Stimulated activated naive CD8-positive, alpha-beta T cell treated with anti-CD3 and anti-CD28 coated beads, Interleukin-15, amount 100 ng/mL, for 72 hours (primary cell): ENCODE results near the gene ARRDC3.

Experiments
- ATAC-seq: fragments of 150-1000 bp; cut with Tn5 transposase; 2 replicates; pipeline ENCODE4 v1.10.0; 2021; ENCODE audit warnings: mild to moderate bottlenecking, moderate library complexity
- DNase-seq, 2 donors: peaks; one replicate each; pipeline ENCODE4 v3.0.0; 2021 to 2022
- H3K27ac Mint-ChIP-seq, 2 donors: one replicate each; pipeline ENCODE4 v1.8.0; 2022; ENCODE audit warnings: mild to moderate bottlenecking in 2 of 2, mixed read lengths in 2 of 2, moderate library complexity in 2 of 2
- H3K27me3 Mint-ChIP-seq: one replicate; pipeline ENCODE4 v1.8.0; 2022; ENCODE audit warnings: mixed read lengths
- H3K4me1 Mint-ChIP-seq: one replicate; pipeline ENCODE4 v1.8.0; 2022; ENCODE audit warnings: mild to moderate bottlenecking, mixed read lengths
- H3K4me3 Mint-ChIP-seq, 2 donors: one replicate each; pipeline ENCODE4 v1.8.0; 2022; ENCODE audit warnings: mild to moderate bottlenecking in 2 of 2, mixed read lengths in 2 of 2, moderate library complexity in 1 of 2
- H3K9me3 Mint-ChIP-seq, 2 donors: one replicate each; pipeline ENCODE4 v1.8.0; 2022; ENCODE audit warnings: mixed read lengths in 2 of 2

ARRDC3 gene, protein sequence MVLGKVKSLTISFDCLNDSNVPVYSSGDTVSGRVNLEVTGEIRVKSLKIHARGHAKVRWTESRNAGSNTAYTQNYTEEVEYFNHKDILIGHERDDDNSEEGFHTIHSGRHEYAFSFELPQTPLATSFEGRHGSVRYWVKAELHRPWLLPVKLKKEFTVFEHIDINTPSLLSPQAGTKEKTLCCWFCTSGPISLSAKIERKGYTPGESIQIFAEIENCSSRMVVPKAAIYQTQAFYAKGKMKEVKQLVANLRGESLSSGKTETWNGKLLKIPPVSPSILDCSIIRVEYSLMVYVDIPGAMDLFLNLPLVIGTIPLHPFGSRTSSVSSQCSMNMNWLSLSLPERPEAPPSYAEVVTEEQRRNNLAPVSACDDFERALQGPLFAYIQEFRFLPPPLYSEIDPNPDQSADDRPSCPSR

DNA sequence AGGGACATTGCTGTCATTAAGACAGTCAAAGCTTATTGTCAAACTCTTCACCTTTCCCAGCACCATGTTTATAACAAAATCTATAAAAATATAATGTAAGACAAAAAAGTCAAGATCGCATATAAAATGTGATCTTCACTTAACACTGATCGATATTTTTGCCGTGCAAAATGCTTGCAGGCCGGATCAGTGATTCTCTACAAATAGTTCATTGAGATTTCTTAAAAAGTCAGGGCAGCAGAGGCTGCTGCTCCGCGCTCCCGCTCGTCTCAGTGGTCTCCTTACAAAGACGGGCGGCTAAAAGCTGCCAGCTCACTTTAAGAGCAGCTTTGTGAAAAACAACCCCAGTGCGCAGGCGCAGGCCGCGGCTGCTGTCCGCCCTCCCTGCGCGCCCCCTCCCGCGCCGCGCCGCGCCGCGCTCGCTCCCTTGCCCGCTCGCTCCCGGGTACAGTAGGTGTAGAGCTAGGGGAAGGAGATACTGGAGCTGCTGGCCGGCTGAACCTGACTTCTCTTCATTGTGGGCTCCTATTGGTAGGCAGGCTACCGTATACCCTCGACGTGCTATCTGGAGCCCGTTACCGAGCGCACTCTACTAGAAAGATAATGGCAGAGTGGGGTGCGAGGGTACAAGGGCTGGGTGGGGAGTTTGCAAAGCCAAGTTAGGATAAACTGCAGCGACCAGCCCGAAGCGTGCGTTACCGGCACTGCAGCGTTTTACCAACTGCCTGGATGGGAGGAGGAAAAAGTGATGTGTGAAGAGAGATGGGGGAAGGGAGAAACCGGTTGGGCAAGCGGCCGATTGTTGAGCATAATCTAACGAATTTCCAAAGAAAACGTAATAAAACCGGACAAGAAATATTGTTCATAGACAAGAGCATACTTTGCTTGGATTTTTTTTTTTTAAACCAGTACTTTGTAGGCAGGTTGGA is at the start of gene ARRDC3:
Gene ARRDC3, minus strand, starts transcription at position 291 of the 929 bp plus-strand sequence. Its CDS starts 225 bp downstream, at position 66.
- peaks cover 11% of the 10 kb centered on the region for H3K4me1 Mint-ChIP-seq
- H3K27me3 Mint-ChIP-seq, result no peaks in the 10 kb centered on the region
- H3K27ac Mint-ChIP-seq, result peak within 1 kb of the TSS; percentile 99
- no peaks in the 10 kb centered on the region for H3K9me3 Mint-ChIP-seq
- peak within 1 kb of the TSS; percentile 89 to 97 for H3K4me3 Mint-ChIP-seq
- ATAC-seq (peak; percentile 78), DNase-seq (peak; percentile 97 to 98)

DNA sequence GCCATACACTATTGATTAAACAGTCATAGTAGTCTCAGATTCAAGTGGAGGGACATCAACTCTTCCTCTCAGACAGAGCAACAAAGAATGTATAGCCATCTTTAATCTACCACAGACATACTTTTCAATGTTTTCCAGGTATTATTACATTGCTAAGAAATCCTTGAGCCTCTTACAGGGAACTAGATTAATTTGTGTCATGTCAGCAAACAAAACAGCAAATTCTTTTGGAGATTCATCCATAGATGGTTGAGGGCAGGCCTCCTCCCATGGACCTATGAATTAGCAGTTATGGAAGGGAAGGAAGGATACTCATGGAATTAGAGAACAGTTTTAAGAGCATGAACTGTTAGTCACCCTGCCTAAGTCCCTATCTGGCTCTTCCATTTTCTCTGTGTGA is 47.8 kb upstream of the ARRDC3 start:
- no peak for DNase-seq
- H3K27ac Mint-ChIP-seq, result no peak overlapping the region
- no peaks in the 10 kb centered on the region for H3K27me3 Mint-ChIP-seq
- peaks cover 4 to 32% of the 10 kb centered on the region in 2 donors for H3K9me3 Mint-ChIP-seq
- no peak for ATAC-seq
- no peak overlapping the region for H3K4me3 Mint-ChIP-seq
- peaks cover 25% of the 10 kb centered on the region for H3K4me1 Mint-ChIP-seq

DNA sequence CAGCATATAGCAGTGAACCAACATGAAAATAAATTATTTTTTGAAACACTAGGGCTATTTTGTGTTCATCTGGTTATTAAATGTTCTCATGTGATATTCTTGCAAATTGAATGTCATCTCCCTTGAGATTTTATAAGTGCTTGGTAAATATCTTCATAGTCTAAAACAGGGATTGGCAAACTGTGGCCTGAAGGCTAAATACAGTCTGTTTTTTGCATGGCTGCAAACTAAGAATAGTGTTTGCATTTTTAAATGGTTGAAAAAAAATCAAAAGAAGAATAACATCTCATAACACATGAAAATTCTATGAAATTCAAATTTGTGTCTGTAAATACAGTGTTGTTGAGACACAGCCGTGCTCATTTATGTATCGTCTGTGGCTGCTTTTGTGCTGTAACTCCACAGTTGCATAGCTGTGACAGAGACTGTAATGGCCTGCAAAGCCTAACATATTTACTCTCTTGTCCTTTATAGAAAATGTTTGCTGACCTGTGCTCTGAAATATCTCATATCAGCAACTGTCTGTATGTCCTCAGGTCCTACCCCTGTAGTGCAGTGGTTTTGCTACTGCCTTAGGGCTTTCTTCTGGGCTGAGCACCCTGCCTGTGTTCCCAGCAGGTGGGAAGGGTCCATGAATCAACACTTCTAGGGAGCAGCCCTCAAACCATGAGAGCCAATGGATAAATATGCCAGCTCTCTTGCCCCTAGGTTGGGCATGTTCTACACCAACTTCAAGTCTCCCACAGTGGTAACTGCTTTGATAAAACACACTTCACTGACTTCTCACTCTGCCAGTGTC is 41.7 kb upstream of the ARRDC3 start:
- Mint-ChIP-seq H3K27me3 (no peaks in the 10 kb centered on the region), H3K4me1 (peaks cover 14% of the 10 kb centered on the region), H3K4me3 (no peak overlapping the region), H3K27ac (no peak overlapping the region), H3K9me3 (peaks cover 4 to 22% of the 10 kb centered on the region in 2 donors)
- DNase-seq (no peak), ATAC-seq (no peak)

DNA sequence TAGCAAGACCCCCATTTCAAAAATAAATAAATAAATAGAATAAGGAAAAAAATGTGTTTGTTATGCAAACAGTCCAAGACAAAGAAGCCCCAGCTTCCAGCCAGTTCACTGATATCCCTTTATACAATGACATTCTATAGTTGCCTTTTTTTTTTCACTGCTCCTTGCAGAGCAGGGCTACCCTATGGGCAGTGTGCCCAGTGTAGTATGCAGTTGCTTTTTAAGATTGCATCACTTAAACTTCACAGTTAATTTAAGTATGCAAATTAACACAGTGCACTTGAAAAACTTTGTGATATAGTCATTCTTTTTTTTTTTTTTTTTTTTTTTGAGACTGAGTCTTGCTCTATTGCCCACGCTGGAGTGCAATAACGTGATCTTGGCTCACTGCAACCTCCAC is 40.8 kb upstream of the ARRDC3 start:
- DNase-seq (no peak), ATAC-seq (no peak)
- Mint-ChIP-seq H3K9me3 (peaks cover 4 to 12% of the 10 kb centered on the region in 2 donors), H3K4me3 (no peak overlapping the region), H3K27me3 (no peaks in the 10 kb centered on the region), H3K4me1 (peaks cover 14% of the 10 kb centered on the region), H3K27ac (no peak overlapping the region)

DNA sequence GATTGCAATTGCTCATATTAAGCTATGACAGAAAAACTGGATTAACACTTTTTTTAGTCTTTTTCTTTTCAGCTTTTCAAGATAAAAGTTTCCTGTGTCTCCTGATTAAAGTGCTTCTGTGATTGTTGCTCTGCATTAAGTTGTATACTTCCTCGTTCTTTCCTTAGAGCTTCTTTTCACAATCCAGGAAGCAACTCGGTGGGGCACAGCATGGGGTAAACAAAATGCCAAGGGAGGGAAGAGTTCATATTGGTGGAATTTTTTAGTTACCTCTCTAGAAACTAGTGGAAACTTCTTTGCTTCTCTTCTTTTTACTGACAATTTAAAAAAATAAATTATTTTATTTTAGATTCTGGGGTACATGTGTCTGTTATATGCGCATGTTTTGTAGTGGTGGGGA is 37.8 kb upstream of the ARRDC3 start:
- H3K9me3 Mint-ChIP-seq, result no peaks in the 10 kb centered on the region
- no peak for DNase-seq
- no peaks in the 10 kb centered on the region for H3K27me3 Mint-ChIP-seq
- H3K4me1 Mint-ChIP-seq, result peaks cover 14% of the 10 kb centered on the region
- H3K27ac Mint-ChIP-seq, result no peak overlapping the region
- H3K4me3 Mint-ChIP-seq, result no peak overlapping the region
- no peak for ATAC-seq

DNA sequence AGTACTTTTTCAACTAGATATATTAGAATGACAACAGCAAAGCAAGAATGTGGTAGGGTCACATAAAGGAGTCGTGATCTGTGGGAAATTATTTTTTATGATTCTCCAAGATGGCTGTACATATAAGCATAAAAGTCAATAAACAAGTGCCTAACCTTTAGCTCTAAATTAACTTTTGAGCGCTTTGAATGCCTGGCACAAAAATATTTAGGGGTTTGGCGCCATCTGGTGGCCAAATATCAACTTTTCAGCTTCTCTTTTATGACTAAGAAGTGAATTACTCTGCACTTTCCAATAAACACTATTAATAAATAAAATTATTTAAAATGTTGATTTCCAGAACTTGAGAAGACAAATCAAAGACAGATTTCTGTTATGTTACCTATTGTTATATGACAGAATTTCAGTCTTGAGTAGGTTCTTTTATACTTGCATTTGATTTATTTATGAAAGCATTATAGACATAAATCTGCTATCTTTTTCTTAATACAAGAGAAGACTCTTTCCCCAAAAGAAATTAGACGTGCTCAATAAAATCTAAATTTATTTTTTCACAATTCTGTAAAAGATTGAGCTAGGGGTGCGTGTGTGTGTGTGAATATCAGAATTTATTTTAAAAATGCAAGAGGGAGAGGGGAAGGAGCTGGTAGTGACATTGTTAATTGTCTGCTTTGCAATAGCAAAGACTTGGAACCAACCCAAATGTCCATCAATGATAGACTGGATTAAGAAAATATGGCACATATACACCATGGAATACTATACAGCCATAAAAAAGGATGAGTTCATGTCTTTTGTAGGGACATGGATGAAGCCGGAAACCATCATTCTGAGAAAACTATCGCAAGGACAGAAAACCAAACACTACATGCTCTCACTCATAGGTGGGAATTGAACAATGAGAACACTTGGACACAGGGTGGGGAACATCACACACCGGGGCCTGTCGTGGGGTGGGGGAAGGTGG is 36.7 kb upstream of the ARRDC3 start:
- Mint-ChIP-seq H3K27ac (no peak overlapping the region), H3K9me3 (no peaks in the 10 kb centered on the region), H3K4me3 (no peak overlapping the region), H3K27me3 (no peaks in the 10 kb centered on the region), H3K4me1 (peaks cover 20% of the 10 kb centered on the region)
- ATAC-seq (no peak), DNase-seq (peak; percentile 59 to 64)

DNA sequence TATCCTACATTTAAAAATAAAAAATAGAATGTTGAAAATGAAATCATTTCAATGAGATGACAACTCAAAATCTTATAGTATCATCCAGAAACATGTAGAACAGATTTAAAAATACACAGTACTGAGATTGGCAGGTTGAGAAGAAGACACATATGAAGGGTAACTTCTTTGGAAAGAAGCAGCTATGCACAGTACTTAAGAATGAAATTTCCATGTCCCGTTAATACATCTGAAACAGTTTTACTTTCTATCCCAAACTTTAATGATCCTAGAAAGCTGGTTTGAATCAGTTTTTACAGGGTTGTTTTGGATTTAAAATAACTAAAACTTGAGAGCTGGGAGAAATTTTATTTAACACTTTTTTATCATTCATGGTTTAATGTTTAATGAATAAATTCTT is 36.0 kb upstream of the ARRDC3 start:
- no peaks in the 10 kb centered on the region for H3K27me3 Mint-ChIP-seq
- no peak overlapping the region for H3K4me3 Mint-ChIP-seq
- ATAC-seq, result no peak
- no peak overlapping the region for H3K27ac Mint-ChIP-seq
- no peaks in the 10 kb centered on the region for H3K9me3 Mint-ChIP-seq
- peaks cover 20% of the 10 kb centered on the region for H3K4me1 Mint-ChIP-seq
- no peak for DNase-seq

DNA sequence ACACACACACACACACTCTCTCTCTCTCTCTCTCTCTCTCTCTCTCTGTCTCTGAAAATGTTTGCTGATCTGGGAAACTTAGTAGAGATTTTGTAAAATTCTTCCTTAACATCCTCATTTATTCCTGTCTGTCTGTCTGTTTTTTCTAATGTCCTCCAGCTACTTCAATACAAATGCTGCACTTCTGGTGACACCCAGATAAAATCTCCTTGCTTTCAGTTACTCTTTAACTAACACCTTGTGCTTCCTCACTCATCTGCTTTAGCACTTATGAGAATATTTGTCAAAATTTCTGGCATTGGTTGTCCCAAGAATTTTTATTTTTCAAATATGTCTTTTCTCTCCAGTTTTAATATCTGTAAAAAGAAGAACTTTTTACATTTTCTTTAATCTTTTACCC is 35.0 kb upstream of the ARRDC3 start:
- ATAC-seq (no peak), DNase-seq (no peak)
- Mint-ChIP-seq H3K4me1 (peaks cover 20% of the 10 kb centered on the region), H3K9me3 (no peaks in the 10 kb centered on the region), H3K27me3 (no peaks in the 10 kb centered on the region), H3K27ac (peak overlapping the region in 1 of 2 donors; percentile 80), H3K4me3 (no peak overlapping the region)

DNA sequence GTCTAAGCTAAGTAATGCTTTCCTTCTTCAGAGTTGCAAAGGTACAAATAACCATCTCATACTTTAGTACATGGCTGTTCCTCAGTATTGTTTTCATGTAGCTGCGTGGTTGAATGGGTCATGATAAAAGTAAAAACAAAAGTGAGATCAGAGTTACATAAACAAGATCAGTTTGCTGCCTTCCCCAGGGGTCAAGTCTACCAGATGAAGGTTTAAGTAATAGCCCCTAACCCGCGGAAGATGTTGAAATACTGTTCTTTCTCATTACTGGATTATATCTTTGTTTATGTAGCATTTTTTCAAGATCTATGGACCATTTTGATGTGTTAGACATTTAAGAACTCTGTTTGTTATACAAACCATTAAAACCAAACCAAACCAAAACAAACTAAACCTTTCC is 34.1 kb upstream of the ARRDC3 start:
- no peak overlapping the region for H3K4me3 Mint-ChIP-seq
- no peak for ATAC-seq
- H3K4me1 Mint-ChIP-seq, result peaks cover 20% of the 10 kb centered on the region
- H3K9me3 Mint-ChIP-seq, result no peaks in the 10 kb centered on the region
- no peak for DNase-seq
- H3K27me3 Mint-ChIP-seq, result no peaks in the 10 kb centered on the region
- H3K27ac Mint-ChIP-seq, result no peak overlapping the region

DNA sequence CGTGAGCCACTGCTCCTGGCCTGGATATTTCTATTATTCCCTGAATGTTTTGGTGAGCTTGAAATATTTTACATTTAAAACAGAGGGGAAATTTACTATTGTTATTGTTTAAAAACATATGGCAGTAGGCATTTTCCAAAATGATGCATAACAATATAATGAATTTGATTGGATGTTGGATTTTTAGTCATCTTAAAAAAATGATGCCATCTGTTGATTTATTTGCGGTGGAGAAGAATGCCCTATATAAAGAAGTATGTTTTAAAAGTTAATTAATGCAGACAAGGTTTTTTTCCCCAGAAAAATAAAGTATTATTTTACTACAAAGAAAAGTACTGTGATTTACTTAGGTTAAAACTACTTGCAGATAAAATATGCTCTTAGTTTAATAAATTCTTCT is 33.4 kb upstream of the ARRDC3 start:
- Mint-ChIP-seq H3K4me3 (no peak overlapping the region), H3K27ac (no peak overlapping the region), H3K4me1 (peaks cover 15% of the 10 kb centered on the region), H3K27me3 (no peaks in the 10 kb centered on the region), H3K9me3 (no peaks in the 10 kb centered on the region)
- ATAC-seq (no peak), DNase-seq (no peak)

DNA sequence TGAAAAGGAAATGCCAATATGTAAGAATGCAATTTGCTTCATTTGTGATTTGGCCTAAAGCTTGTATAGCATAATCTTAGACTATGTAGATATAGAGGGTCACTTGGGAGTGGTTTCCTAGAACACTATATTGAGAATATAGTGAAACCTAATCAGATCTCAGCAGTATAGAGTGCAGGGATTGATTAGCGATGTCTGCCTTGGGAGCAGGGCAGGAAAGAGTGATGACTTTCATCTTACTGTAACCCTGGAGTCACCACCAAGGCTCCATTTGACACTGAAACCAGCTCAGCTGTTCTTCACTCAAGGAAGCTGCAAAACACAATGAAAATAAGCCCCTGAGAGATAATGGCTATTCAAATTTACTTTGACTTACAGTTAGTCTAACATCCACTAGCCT is 26.2 kb upstream of the ARRDC3 start:
- Mint-ChIP-seq H3K4me1 (no peaks in the 10 kb centered on the region), H3K27ac (no peak overlapping the region), H3K27me3 (no peaks in the 10 kb centered on the region), H3K4me3 (no peak overlapping the region), H3K9me3 (no peaks in the 10 kb centered on the region)
- DNase-seq (no peak), ATAC-seq (no peak)

DNA sequence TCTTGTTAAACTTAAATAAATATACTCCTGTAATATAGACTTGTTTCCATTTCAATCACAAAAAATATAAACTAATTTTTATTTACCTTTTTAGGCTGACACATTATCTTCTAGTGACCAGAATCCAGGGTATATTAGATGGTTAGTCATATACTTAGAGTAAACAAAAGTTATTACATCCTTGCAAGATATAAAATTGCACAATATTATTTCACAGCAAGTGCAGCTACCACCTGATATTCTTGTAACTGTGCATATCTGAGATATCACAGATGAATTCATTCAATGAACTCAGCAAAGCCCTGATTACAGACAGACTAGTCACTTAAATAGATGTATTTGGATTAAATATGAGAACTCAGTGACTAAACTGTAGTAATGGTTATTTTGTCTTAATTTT is 25.6 kb upstream of the ARRDC3 start:
- Mint-ChIP-seq H3K27ac (no peak overlapping the region), H3K4me3 (no peak overlapping the region), H3K9me3 (no peaks in the 10 kb centered on the region), H3K27me3 (no peaks in the 10 kb centered on the region), H3K4me1 (no peaks in the 10 kb centered on the region)
- DNase-seq, result no peak
- no peak for ATAC-seq

DNA sequence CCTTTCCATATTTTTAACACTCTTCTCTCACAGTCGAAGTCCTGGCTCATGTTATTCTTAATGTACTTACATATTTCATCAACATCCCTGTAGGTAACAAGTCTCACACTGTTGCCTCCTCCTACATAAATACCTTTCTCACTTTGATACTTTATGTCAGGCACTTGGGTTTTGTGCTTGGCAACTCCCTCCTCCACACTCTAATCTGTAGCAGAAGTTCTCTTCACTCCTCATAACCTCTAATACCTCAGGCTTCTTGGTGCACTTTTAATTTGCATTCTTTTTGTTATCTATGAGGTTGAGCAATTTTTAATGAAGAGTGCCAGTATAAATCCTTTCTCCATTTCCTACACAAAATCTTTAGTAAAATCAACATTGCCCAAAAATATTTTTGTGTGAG is 24.1 kb upstream of the ARRDC3 start:
- Mint-ChIP-seq H3K27ac (no peak overlapping the region), H3K4me1 (no peaks in the 10 kb centered on the region), H3K9me3 (no peaks in the 10 kb centered on the region), H3K4me3 (no peak overlapping the region), H3K27me3 (no peaks in the 10 kb centered on the region)
- ATAC-seq (no peak), DNase-seq (no peak)

DNA sequence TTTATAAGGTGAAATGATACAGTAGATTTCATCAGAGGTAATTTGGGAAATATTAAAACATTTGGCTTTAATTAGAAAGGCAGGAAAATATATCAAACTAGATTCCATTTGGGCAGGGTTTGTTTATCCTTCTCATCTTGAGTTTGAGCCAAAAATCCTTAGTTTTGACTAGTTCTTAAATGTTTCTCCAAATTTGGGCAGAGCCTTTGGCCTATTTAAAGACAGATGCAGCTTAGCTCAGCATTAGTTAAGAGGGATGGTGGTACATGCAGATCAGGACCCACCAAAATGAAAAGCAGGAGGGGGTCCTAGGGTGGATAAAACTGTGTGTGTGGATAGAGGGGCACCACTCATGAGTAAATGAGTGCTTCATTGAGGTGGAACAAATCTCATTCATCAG is 20.3 kb upstream of the ARRDC3 start:
- no peaks in the 10 kb centered on the region for H3K27me3 Mint-ChIP-seq
- no peak for DNase-seq
- H3K27ac Mint-ChIP-seq, result no peak overlapping the region
- no peaks in the 10 kb centered on the region for H3K9me3 Mint-ChIP-seq
- no peaks in the 10 kb centered on the region for H3K4me1 Mint-ChIP-seq
- H3K4me3 Mint-ChIP-seq, result no peak overlapping the region
- no peak for ATAC-seq
